Stimulated activated CD8-positive, alpha-beta memory T cell treated with anti-CD3 and anti-CD28 coated beads, Interleukin-7, amount 100 ng/mL, for 1 hour (primary cell): ENCODE data around the gene MS4A7.
"Not testable (repeated sequence)": the region's sequence is repeated elsewhere in the genome, so short reads cannot be mapped to it uniquely, and the experiment has no call there.

ENCODE experiments used
- DNase-seq, 2 donors: peaks; one replicate each; pipeline ENCODE4 v3.0.0-alpha.2; 2020; ENCODE audit warnings: low read depth in 2 of 2

Gene MS4A7

GRCh38 chr11:60378354-60378753 lies at the start of gene MS4A7:
TSS of gene MS4A7 (plus strand) at chr11:60378532. CDS start at chr11:60383142, 4,610 bp downstream.
- no peak for DNase-seq

GRCh38 chr11:60332846-60333245 lies 45.5 kb upstream of the MS4A7 start:
- DNase-seq, result no peak

GRCh38 chr11:60334005-60334620 lies 44.2 kb upstream of the MS4A7 start:
- peak; percentile 11 to 34 for DNase-seq

GRCh38 chr11:60336767-60337391 lies 41.5 kb upstream of the MS4A7 start:
- DNase-seq, result no peak

GRCh38 chr11:60338053-60338452 lies 40.3 kb upstream of the MS4A7 start:
- DNase-seq, result no peak

- DNase-seq, result no peak
Observed at GRCh38 chr11:60339356-60339755, 39.0 kb upstream of the MS4A7 start.

- DNase-seq, result no peak
Observed at GRCh38 chr11:60343094-60343704, 35.1 kb upstream of the MS4A7 start.

- DNase-seq, result no peak
Observed at GRCh38 chr11:60344146-60344545, 34.2 kb upstream of the MS4A7 start.

- DNase-seq, result no peak
Observed at GRCh38 chr11:60345489-60345888, 32.8 kb upstream of the MS4A7 start.

- no peak for DNase-seq
Observed at GRCh38 chr11:60347084-60347797, 31.1 kb upstream of the MS4A7 start.

GRCh38 chr11:60348116-60348515 lies 30.2 kb upstream of the MS4A7 start:
- DNase-seq, result no peak

- no peak for DNase-seq
Observed at GRCh38 chr11:60349990-60350389, 28.3 kb upstream of the MS4A7 start.

- no peak for DNase-seq
Observed at GRCh38 chr11:60357771-60358170, 20.6 kb upstream of the MS4A7 start.

- DNase-seq, result no peak
Observed at GRCh38 chr11:60360621-60361020, 17.7 kb upstream of the MS4A7 start.

- DNase-seq, result no peak
Observed at GRCh38 chr11:60362241-60362640, 16.1 kb upstream of the MS4A7 start.

- DNase-seq, result peak; percentile 14 to 23
Observed at GRCh38 chr11:60363542-60364470, 14.5 kb upstream of the MS4A7 start.

- not testable (repeated sequence) for DNase-seq
Observed at GRCh38 chr11:60366262-60366904, 11.9 kb upstream of the MS4A7 start.

GRCh38 chr11:60367009-60367408 lies 11.3 kb upstream of the MS4A7 start:
- no peak for DNase-seq

GRCh38 chr11:60367896-60368295 lies 10.4 kb upstream of the MS4A7 start:
- no peak for DNase-seq

GRCh38 chr11:60370252-60370810 lies 8.0 kb upstream of the MS4A7 start:
- no peak for DNase-seq
